PC-3 (cell line): ENCODE data around the gene ANKRD50. TPM values are rescaled to one million over a fixed set of nuclear protein-coding genes. Genes with fewer than 3 reads are reported as not detected.

Experiments used
- ATAC-seq: fragments of 200-7000 bp; cut with Tn5 transposase; 2 replicates; pipeline ENCODE4 v1.9.1; 2020; ENCODE audit warnings: mild to moderate bottlenecking, moderate library complexity
- BruUV-seq: library from RNA; stranded (reverse); fragments of 400-500 nt; replicated peaks from 2 replicates; lab custom pipeline; 2021; lab: Mats Ljungman, UMichigan
- CTCF ChIA-PET: fragments of 300-600 bp; sonication (Branson Sonifier 250); formaldehyde crosslinking; loops from one replicate; lab custom pipeline; 2022; ENCODE audit warnings: antibody characterized with exemption; lab: Charles Lee
- POLR2A ChIA-PET: fragments of 300-600 bp; sonication (Branson Sonifier 250); formaldehyde crosslinking; loops from one replicate; lab custom pipeline; 2022; ENCODE audit warnings: antibody characterized with exemption; ENCODE audit not compliant: unreplicated experiment; lab: Charles Lee
- DNase-seq: peaks from one replicate; pipeline ENCODE4 v3.0.0-alpha.2; 2015
- H2AFZ ChIP-seq: fragments of 300-600 bp; sonication (generic); 2 replicates; pipeline ENCODE4 v1.6.0; 2016; ENCODE audit warnings: antibody characterized with exemption, low read length
- H3F3A ChIP-seq: fragments of 300-600 bp; sonication (generic); one replicate; pipeline ENCODE4 v1.6.0; 2017; ENCODE audit warnings: antibody characterized with exemption, low read length, control low read depth, mild to moderate bottlenecking; ENCODE audit not compliant: unreplicated experiment
- H3K27ac ChIP-seq: fragments of 300-600 bp; sonication (generic); 2 replicates; pipeline ENCODE4 v1.5.1; 2016; ENCODE audit warnings: mild to moderate bottlenecking, low read length
- H3K27me3 ChIP-seq: fragments of 300-600 bp; sonication (generic); 2 replicates; pipeline ENCODE4 v1.6.1; 2016; ENCODE audit warnings: low read length, mixed read lengths
- H3K36me3 ChIP-seq: fragments of 300-600 bp; sonication (generic); 2 replicates; pipeline ENCODE4 v1.6.1; 2016; ENCODE audit warnings: low read depth, mixed run types, low read length, mixed read lengths
- H3K4me1 ChIP-seq: fragments of 300-600 bp; sonication (generic); 2 replicates; pipeline ENCODE4 v1.5.1; 2016; ENCODE audit warnings: low read length; ENCODE audit not compliant: insufficient read depth
- H3K4me2 ChIP-seq: fragments of 300-600 bp; sonication (generic); 2 replicates; pipeline ENCODE4 v1.6.0; 2016; ENCODE audit warnings: low read length
- H3K4me3 ChIP-seq: fragments of 300-600 bp; sonication (generic); 2 replicates; pipeline ENCODE4 v1.5.1; 2016; ENCODE audit warnings: mild to moderate bottlenecking, low read length, mixed read lengths
- H3K79me2 ChIP-seq: fragments of 300-600 bp; sonication (generic); 2 replicates; pipeline ENCODE4 v1.6.1; 2017; ENCODE audit warnings: low read length, mixed read lengths
- H3K9ac ChIP-seq: fragments of 300-600 bp; sonication (generic); 2 replicates; pipeline ENCODE4 v1.6.0; 2016; ENCODE audit warnings: mild to moderate bottlenecking, low read length
- H3K9me2 ChIP-seq: fragments of 300-600 bp; sonication (generic); replicated peaks from 2 replicates; pipeline ENCODE4 v1.6.1; 2016; ENCODE audit warnings: mixed run types, low read length, mixed read lengths
- H3K9me3 ChIP-seq: fragments of 300-600 bp; sonication (generic); 2 replicates; pipeline ENCODE4 v1.6.1; 2016; ENCODE audit warnings: low read length, mixed read lengths
- H4K20me1 ChIP-seq: fragments of 300-600 bp; sonication (generic); 2 replicates; pipeline ENCODE4 v1.6.1; 2016; ENCODE audit warnings: low read length, mixed read lengths
- CTCF ChIP-seq: fragments of 300-600 bp; sonication (generic); conservative IDR thresholded peaks from 2 replicates; pipeline ENCODE4 v1.5.1; 2017; ENCODE audit warnings: antibody characterized with exemption, low read depth, mild to moderate bottlenecking, low read length
- EZH2 ChIP-seq: fragments of 300-600 bp; sonication (generic); IDR thresholded peaks from one replicate; pipeline ENCODE4 v1.6.1; 2017; ENCODE audit warnings: antibody characterized with exemption, mild to moderate bottlenecking, low read length; ENCODE audit not compliant: unreplicated experiment
- EZH2phosphoT487 ChIP-seq: fragments of 300-600 bp; sonication (generic); IDR thresholded peaks from 2 replicates; pipeline ENCODE4 v1.6.1; 2018; ENCODE audit warnings: mild to moderate bottlenecking, antibody characterized with exemption, low read length, borderline replicate concordance
- intact Hi-C: fragments of 100-400 bp; cut with micrococcal nuclease; formaldehyde crosslinking; loops from 2 replicates; pipeline ENCODE4 v1.9.0; 2023
- total RNA-seq: library from RNA; depleted of rRNA; stranded (reverse); fragments of >200 nt; gene quantifications from 2 replicates; pipeline ENCODE4 v1.2.3, GENCODE V29; 2014

ANKRD50 gene
- total RNA-seq, 1 experiment from 2014 or later: 26.3 TPM

- H3K27ac ChIP-seq: peak overlapping the region; percentile 45
- CTCF ChIA-PET: no interaction called here
Observed at GRCh38 chr4:124632439-124632838, 80.1 kb downstream of the ANKRD50 start.

DNA sequence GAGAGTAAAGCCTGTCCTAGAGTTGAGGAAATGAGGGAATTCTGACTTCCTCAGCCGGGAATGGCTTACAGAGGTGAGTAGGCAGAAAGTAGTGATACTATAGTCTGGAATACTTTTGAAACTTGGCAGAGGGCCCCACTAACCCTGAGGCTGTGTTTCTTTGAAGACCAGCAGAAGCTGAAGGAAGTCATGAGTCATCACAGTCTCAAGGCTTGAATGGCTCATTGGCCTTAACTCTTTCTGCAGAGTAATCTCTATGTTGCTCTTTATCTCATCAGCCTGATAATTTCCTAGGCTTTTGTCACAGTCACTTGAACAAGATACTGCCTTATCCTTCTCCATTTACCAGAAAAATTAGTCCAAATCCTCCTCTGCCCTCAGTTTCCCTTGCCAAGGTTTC, 80.8 kb downstream of the ANKRD50 start:
- Histone ChIP-seq H3K4me1 (peaks cover 14% of the 10 kb centered on the region), H3K27me3 (no peaks in the 10 kb centered on the region), H3K9me2 (no peaks in the 10 kb centered on the region), H3K4me3 (no peak overlapping the region), H3K9ac (no peak overlapping the region), H3F3A (no peaks in the 10 kb centered on the region), H4K20me1 (no peaks in the 10 kb centered on the region), H3K79me2 (no peaks in the 10 kb centered on the region), H2AFZ (no peak overlapping the region), H3K4me2 (peak overlapping the region; percentile 33), H3K9me3 (no peaks in the 10 kb centered on the region), H3K36me3 (no peaks in the 10 kb centered on the region), H3K27ac (peak overlapping the region; percentile 54)
- ChIA-PET POLR2A (no interaction called here), CTCF (no interaction called here)
- intact Hi-C loops: no loop called here
- peak; percentile 88 for ATAC-seq
- no peak for TF ChIP-seq CTCF
- BruUV-seq: no TSS peak
- peak; percentile 96 for DNase-seq

More at GRCh38 chr4:124632439-124632838, 80.1 kb downstream of the ANKRD50 start:
- H4K20me1 ChIP-seq: no peaks in the 10 kb centered on the region
- ATAC-seq: no peak
- BruUV-seq: no TSS peak
- H3K36me3 ChIP-seq: no peaks in the 10 kb centered on the region
- no peak for DNase-seq
- peaks cover 14% of the 10 kb centered on the region for H3K4me1 ChIP-seq
- H2AFZ ChIP-seq: no peak overlapping the region
- H3K4me2 ChIP-seq: no peak overlapping the region
- no peaks in the 10 kb centered on the region for H3K9me2 ChIP-seq
- POLR2A ChIA-PET: no interaction called here
- H3K4me3 ChIP-seq: no peak overlapping the region
- H3K79me2 ChIP-seq: no peaks in the 10 kb centered on the region
- H3K9me3 ChIP-seq: no peaks in the 10 kb centered on the region
- no peaks in the 10 kb centered on the region for H3K27me3 ChIP-seq
- H3K9ac ChIP-seq: no peak overlapping the region
- intact Hi-C loops: no loop called here
- no peaks in the 10 kb centered on the region for H3F3A ChIP-seq
- TF ChIP-seq EZH2 (no peak), EZH2phosphoT487 (no peak), CTCF (no peak)

DNA sequence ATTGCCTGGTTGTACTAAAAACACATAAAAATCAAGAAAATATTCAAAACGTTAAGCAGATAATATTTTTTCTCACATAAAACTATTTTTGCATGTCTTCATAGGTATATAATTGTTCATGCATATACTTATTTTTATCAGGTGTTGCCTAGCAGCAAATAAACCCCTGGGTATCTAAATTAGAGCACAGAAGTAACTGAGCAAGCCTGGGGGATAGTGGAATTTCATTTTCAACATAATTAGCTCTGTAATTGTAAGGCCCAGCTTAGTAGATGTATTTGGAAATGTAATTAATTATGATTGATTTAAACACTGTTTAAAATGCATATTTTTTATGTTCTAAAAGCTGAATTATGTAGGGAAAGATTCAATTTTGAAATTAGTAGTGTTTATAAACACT, 82.9 kb downstream of the ANKRD50 start:
- no peak for ATAC-seq
- POLR2A ChIA-PET: no interaction called here
- no TSS peak for BruUV-seq

More for the DNA sequence above, 82.9 kb downstream of the ANKRD50 start:
- Histone ChIP-seq H2AFZ (no peak overlapping the region), H3K36me3 (no peaks in the 10 kb centered on the region), H3K79me2 (no peaks in the 10 kb centered on the region), H3K27me3 (no peaks in the 10 kb centered on the region), H4K20me1 (no peaks in the 10 kb centered on the region), H3K4me3 (no peak overlapping the region), H3K9ac (no peak overlapping the region), H3F3A (no peaks in the 10 kb centered on the region), H3K9me2 (no peaks in the 10 kb centered on the region), H3K4me2 (no peak overlapping the region), H3K4me1 (peaks cover 14% of the 10 kb centered on the region), H3K9me3 (no peaks in the 10 kb centered on the region), H3K27ac (no peak overlapping the region)
- CTCF ChIA-PET: no interaction called here
- TF ChIP-seq EZH2 (no peak), EZH2phosphoT487 (no peak), CTCF (no peak)
- DNase-seq: no peak
- intact Hi-C loops: no loop called here
